Measurements from ENCODE around the gene C6orf132.
"Not testable (repeated sequence)": the region's sequence is repeated elsewhere in the genome, so short reads cannot be mapped to it uniquely, and the experiment has no call there.

The C6orf132 gene

GRCh38 chr6:42159431-42160024, 17.1 kb upstream of the C6orf132 start:
- DNase-seq (ENCODE audit: low read depth in 1 of 2, low spot score in 1 of 2): no peak

GRCh38 chr6:42158631-42159030, 16.2 kb upstream of the C6orf132 start:
- DNase-seq (ENCODE audit: low read depth in 1 of 2, low spot score in 1 of 2): no peak

GRCh38 chr6:42158011-42158410, 15.6 kb upstream of the C6orf132 start:
- DNase-seq (ENCODE audit: low read depth in 1 of 2, low spot score in 1 of 2): no peak

GRCh38 chr6:42156638-42157037, 14.2 kb upstream of the C6orf132 start:
- DNase-seq (ENCODE audit: low read depth in 1 of 2, low spot score in 1 of 2): no peak

GRCh38 chr6:42155293-42155692, 12.9 kb upstream of the C6orf132 start:
- DNase-seq (ENCODE audit: low read depth in 1 of 2, low spot score in 1 of 2): no peak

- DNase-seq (ENCODE audit: low read depth in 1 of 2, low spot score in 1 of 2): no peak
Observed at GRCh38 chr6:42154461-42155209, 12.2 kb upstream of the C6orf132 start.

- no peak for DNase-seq (ENCODE audit: low read depth in 1 of 2, low spot score in 1 of 2)
Observed at GRCh38 chr6:42153921-42154320, 11.5 kb upstream of the C6orf132 start.

- not testable (repeated sequence) for DNase-seq (ENCODE audit: low read depth in 1 of 2, low spot score in 1 of 2)
Observed at GRCh38 chr6:42152528-42153213, 10.3 kb upstream of the C6orf132 start.

- DNase-seq (ENCODE audit: low read depth in 1 of 2, low spot score in 1 of 2): no peak
Observed at GRCh38 chr6:42152024-42152423, 9.6 kb upstream of the C6orf132 start.

GRCh38 chr6:42150254-42150653, 7.8 kb upstream of the C6orf132 start:
- DNase-seq (ENCODE audit: low read depth in 1 of 2, low spot score in 1 of 2): no peak

- DNase-seq (ENCODE audit: low read depth in 1 of 2, low spot score in 1 of 2): no peak
Observed at GRCh38 chr6:42148058-42148457, 5.6 kb upstream of the C6orf132 start.

- DNase-seq (ENCODE audit: low read depth in 1 of 2, low spot score in 1 of 2): no peak
Observed at GRCh38 chr6:42147138-42147562, 4.7 kb upstream of the C6orf132 start.

- DNase-seq (ENCODE audit: low read depth in 1 of 2, low spot score in 1 of 2): no peak
Observed at GRCh38 chr6:42141603-42142117, 760 bp downstream of the C6orf132 start.

GRCh38 chr6:42140756-42141602, 1.4 kb downstream of the C6orf132 start:
- DNase-seq (ENCODE audit: low read depth in 1 of 2, low spot score in 1 of 2): no peak

- DNase-seq (ENCODE audit: low read depth in 1 of 2, low spot score in 1 of 2): no peak
Observed at GRCh38 chr6:42140032-42140431, 2.4 kb downstream of the C6orf132 start.

- no peak for DNase-seq (ENCODE audit: low read depth in 1 of 2, low spot score in 1 of 2)
Observed at GRCh38 chr6:42138630-42139619, 3.5 kb downstream of the C6orf132 start.

- DNase-seq (ENCODE audit: low read depth in 1 of 2, low spot score in 1 of 2): no peak
Observed at GRCh38 chr6:42138190-42138589, 4.2 kb downstream of the C6orf132 start.

- no peak for DNase-seq (ENCODE audit: low read depth in 1 of 2, low spot score in 1 of 2)
Observed at GRCh38 chr6:42137194-42137753, 5.1 kb downstream of the C6orf132 start.

- DNase-seq (ENCODE audit: low read depth in 1 of 2, low spot score in 1 of 2): peak; percentile 2 to 27
Observed at GRCh38 chr6:42136508-42137193, 5.8 kb downstream of the C6orf132 start.
